Measurements from ENCODE around the gene CATSPERE. TPM values are rescaled to one million over a fixed set of nuclear protein-coding genes. Genes with fewer than 3 reads are reported as not detected.

Gene CATSPERE
- total RNA-seq, 4 donors from 2014 or later, result 0.98 to 3.1 (median 1.3) TPM

GRCh38 chr1:244615301-244615700, 154.2 kb downstream of the CATSPERE start:
- no peak overlapping the region for H3K4me3 ChIP-seq
- no peaks in the 10 kb centered on the region for H3K4me1 ChIP-seq
- peaks cover 0 to 4% (median 0%) of the 10 kb centered on the region in 3 donors for H3K36me3 ChIP-seq
- H3K9me3 ChIP-seq, result peaks cover 0 to 7% (median 0%) of the 10 kb centered on the region in 4 donors
- TF ChIP-seq EP300 (IDR thresholded peaks at IDR 0.05) (no peak), CTCF (IDR thresholded peaks at IDR 0.05) (no peak), POLR2A (IDR thresholded peaks at IDR 0.05) (no peak)
- no peaks in the 10 kb centered on the region for H3K27me3 ChIP-seq
- DNase-seq (ENCODE audit: low spot score in 2 of 2), result no peak
- no peak overlapping the region for H3K27ac ChIP-seq
- WGBS, 2 donors, result 64 to 68% methylated on average over 6 of the region's 6 CpGs

- 90 to 93% methylated on average over 4 of the region's 4 CpGs for WGBS, 2 donors
Measured at GRCh38 chr1:244626709-244627108, 165.6 kb downstream of the CATSPERE start.

GRCh38 chr1:244628789-244629188, 167.7 kb downstream of the CATSPERE start:
- no peak overlapping the region for H3K4me3 ChIP-seq
- H3K36me3 ChIP-seq, result no peaks in the 10 kb centered on the region
- H3K27ac ChIP-seq, result no peak overlapping the region
- H3K27me3 ChIP-seq, result no peaks in the 10 kb centered on the region
- no peaks in the 10 kb centered on the region for H3K4me1 ChIP-seq
- 75 to 81% methylated on average over 5 of the region's 5 CpGs for WGBS, 2 donors
- DNase-seq (ENCODE audit: low spot score in 2 of 2), result no peak
- peaks cover 0 to 4% (median 0%) of the 10 kb centered on the region in 4 donors for H3K9me3 ChIP-seq
- no peak for TF ChIP-seq POLR2A (IDR thresholded peaks at IDR 0.05)
- TF ChIP-seq EP300 (IDR thresholded peaks at IDR 0.05), result no peak
- TF ChIP-seq CTCF (IDR thresholded peaks at IDR 0.05), result no peak

More at GRCh38 chr1:244626709-244627108, 165.6 kb downstream of the CATSPERE start:
- H3K9me3 ChIP-seq, result no peaks in the 10 kb centered on the region
- H3K4me1 ChIP-seq, result no peaks in the 10 kb centered on the region
- no peak overlapping the region for H3K27ac ChIP-seq
- TF ChIP-seq CTCF (IDR thresholded peaks at IDR 0.05) (no peak), POLR2A (IDR thresholded peaks at IDR 0.05) (no peak), EP300 (IDR thresholded peaks at IDR 0.05) (no peak)
- no peak for DNase-seq (ENCODE audit: low spot score in 2 of 2)
- no peaks in the 10 kb centered on the region for H3K27me3 ChIP-seq
- no peaks in the 10 kb centered on the region for H3K36me3 ChIP-seq
- no peak overlapping the region for H3K4me3 ChIP-seq

- Histone ChIP-seq H3K9me3 (peaks cover 0 to 4% (median 0%) of the 10 kb centered on the region in 4 donors), H3K27me3 (no peaks in the 10 kb centered on the region), H3K27ac (no peak overlapping the region), H3K4me3 (no peak overlapping the region), H3K36me3 (no peaks in the 10 kb centered on the region), H3K4me1 (no peaks in the 10 kb centered on the region)
- DNase-seq (ENCODE audit: low spot score in 2 of 2), result no peak
- no peak for TF ChIP-seq EP300 (IDR thresholded peaks at IDR 0.05)
- TF ChIP-seq POLR2A (IDR thresholded peaks at IDR 0.05), result no peak
Measured at GRCh38 chr1:244633140-244633539, 172.1 kb downstream of the CATSPERE start.

- Histone ChIP-seq H3K36me3 (no peaks in the 10 kb centered on the region), H3K27me3 (no peaks in the 10 kb centered on the region), H3K4me1 (no peaks in the 10 kb centered on the region), H3K9me3 (peaks cover 0 to 4% (median 0%) of the 10 kb centered on the region in 4 donors), H3K4me3 (no peak overlapping the region), H3K27ac (no peak overlapping the region)
- TF ChIP-seq POLR2A (IDR thresholded peaks at IDR 0.05), result no peak
- TF ChIP-seq CTCF (IDR thresholded peaks at IDR 0.05), result no peak
- 91 to 92% methylated on average over 6 of the region's 6 CpGs for WGBS, 2 donors
- DNase-seq (ENCODE audit: low spot score in 2 of 2), result no peak
Measured at GRCh38 chr1:244634546-244634945, 173.5 kb downstream of the CATSPERE start.
